LNCAP (cell line): Measurements from ENCODE around the gene NIPAL3.

Experiments
- TF ChIP-seq, protein P1 (sequence below): fragments of 450-650 bp; IDR thresholded peaks from 2 replicates; pipeline ENCODE4 v1.5.1; 2017; ENCODE audit warnings: mild to moderate bottlenecking

The NIPAL3 gene

DNA sequence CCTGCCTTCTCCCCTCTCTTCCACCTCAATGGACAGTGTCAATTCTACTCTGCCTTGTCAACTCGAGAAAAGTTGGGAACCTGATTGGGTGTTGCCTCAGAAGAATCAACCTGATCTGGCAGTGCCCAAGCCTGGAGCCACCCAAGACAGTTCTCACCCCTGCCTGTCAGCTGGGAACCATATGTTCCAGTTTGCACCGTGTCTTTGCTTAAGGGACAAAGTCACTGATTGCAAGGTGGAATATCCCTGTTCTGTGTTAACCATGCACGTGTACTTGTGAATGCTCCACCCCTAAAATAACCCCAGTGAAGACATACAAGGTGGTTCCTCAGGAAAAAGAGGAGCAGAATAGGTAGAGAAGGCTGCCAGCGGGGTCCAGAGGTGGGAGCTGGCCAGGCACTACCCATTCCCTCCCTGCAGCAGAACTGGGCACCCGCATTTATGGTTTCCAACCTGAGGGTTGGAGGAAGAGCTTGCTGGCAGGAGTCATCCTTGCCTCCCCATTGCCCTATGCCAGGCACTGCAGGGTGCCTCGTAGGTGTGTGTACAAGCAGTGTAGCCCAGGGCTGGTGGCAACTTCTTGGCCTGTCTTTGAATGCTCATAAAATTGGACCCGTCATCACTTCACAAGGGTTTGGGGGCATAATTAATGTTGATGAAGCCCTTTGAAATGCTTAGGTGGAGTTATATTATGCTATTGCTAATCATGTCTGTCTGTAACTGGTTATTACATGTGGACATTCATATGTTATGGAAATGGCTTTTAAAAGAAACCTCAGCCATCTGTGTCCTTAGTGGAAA lies 11.3 kb downstream of the NIPAL3 start:
- TF ChIP-seq, protein P1, sequence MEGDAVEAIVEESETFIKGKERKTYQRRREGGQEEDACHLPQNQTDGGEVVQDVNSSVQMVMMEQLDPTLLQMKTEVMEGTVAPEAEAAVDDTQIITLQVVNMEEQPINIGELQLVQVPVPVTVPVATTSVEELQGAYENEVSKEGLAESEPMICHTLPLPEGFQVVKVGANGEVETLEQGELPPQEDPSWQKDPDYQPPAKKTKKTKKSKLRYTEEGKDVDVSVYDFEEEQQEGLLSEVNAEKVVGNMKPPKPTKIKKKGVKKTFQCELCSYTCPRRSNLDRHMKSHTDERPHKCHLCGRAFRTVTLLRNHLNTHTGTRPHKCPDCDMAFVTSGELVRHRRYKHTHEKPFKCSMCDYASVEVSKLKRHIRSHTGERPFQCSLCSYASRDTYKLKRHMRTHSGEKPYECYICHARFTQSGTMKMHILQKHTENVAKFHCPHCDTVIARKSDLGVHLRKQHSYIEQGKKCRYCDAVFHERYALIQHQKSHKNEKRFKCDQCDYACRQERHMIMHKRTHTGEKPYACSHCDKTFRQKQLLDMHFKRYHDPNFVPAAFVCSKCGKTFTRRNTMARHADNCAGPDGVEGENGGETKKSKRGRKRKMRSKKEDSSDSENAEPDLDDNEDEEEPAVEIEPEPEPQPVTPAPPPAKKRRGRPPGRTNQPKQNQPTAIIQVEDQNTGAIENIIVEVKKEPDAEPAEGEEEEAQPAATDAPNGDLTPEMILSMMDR = no peak

DNA sequence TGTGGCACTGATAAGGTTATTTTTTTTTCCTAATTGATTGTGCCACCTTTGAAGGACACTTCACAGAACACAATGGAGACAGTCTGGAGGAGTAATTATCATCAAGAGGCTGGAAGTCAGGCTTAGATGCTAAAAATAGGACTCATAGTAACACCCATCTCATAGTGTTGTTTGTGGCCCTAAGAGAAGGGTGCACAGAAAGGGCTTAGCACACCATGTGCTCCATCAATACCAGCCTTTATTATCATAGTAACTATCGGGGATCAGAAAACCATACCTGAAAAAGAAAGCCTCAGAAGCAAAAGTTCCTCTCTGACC lies 11.9 kb downstream of the NIPAL3 start:
- TF ChIP-seq, protein P1 = no peak

DNA sequence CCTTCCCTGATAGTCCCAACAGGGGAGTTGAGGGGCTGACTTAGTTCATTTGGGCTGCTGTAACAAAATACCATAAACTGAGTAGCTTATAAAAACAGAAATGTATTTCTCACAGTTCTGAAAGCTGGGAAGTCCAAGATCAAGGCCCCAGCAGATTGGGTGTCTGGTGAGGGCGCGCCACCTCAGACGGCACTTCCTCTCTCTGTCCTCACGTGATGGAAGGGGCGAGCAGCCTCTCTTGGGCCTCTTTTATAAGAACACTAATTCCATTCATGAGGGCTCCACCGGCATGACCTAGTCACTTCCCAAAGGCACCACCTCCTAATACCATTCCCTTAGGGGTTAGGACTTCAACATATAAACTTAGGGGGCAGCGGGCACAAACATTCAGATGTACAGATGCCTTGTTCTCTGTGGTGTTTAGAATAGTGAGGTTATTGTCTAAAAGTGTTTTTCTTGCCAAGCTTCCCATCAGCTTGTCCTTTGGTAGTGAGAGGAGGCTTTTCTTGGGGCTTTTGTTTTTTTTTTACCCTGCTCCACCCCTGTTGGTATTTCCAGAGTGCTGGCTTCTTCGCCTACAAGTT lies 20.3 kb downstream of the NIPAL3 start:
- TF ChIP-seq, protein P1 = no peak

DNA sequence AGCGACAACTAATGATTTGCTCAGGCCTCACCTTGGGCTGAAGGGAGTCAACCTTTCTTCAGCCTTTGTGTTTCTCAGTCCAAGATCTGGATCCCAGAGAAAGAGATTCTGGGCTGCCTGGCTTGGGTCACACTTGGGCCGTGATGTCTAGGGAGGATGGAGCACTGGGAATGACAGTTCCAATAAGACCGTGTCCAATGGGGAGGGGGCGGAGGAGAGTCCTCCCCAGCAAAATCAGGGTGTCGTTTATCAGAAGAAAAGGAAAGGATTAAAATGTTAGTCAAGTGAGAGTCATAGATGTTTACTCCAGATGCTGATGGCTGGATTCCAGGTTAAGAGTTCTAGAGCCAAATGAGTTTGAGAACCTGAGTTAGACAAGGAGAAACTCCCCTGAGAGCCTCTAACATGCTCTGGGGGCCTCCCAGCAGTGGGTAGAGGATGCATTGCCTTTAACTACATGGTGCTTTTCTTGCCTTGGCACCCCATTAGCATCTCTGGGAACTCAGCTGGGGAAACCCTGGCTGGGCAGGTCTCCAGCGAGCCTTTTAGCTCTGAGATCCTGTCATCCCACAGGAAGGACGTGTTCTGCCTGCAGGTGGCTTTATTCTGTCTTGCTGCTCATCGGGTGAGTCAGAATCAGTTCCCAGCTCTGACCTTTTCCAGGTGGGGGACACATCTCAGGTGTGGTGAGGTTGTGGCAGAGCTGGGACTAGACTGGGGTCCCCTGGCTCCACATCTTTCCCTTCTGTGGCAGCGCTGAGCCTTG lies 22.2 kb downstream of the NIPAL3 start:
- TF ChIP-seq, protein P1 = no peak

DNA sequence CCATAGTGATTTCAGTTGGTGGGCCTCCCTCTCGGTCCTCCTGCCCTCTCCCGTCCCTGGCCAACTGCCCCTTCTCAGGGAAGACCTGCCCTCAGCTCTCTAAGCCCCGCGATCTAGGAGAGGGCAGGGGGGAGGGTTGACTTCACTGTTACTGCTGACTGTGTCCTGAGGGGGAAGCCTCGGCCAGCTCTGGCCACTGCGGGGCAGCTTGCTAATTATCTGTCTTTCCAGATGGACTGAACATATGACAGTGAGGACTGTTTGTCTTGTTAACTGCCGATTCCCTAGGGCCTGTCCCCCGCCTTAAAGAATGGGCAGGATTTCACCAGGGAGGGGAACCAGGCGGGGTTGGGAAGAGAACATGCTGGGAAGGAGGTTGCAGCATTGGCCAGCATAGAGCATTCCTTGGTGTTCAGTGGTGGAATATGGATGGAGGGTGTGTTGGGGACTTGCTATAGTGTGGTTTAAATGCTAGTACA lies 22.9 kb downstream of the NIPAL3 start:
- TF ChIP-seq, protein P1 = no peak

DNA sequence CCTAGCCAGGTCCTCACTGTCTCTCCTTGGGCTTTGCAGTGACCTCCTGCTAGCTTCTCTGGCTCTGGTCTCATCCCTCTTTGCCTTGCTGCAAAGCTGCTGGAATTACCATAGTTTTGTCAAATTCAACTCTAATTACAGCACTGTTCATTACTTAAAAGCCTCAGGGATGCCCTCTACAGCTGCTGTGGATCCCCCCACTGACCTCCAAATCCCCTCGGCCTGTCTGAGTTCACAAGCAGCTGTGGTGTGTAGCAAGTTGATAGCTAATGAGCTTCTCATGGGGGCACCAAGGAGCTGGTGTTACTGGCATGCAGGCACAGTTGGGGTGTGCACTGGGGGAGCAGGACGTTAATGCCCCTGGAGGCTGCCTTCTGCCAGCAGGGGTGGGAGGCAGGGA lies 24.8 kb downstream of the NIPAL3 start:
- TF ChIP-seq, protein P1 = no peak

DNA sequence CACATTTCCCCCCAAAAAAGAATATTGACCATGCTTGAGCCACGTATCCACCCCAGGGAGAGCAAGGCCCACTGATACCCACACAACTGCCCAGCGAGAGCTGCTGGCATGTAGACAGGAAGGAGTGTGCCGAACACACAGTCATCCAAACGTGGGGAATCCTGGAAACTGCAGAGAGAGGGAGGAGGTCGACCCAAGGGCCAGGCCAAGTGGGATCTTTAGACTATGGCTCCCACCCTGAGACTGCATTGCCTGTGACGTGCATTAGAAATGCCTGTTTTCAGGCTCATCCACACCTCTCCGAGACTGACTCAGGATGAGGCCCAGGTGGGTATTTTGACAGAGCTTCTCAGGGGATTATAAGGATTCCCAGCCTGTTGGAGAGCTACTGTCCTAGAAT lies 25.9 kb downstream of the NIPAL3 start:
- TF ChIP-seq, protein P1 = no peak
